Tibial artery (tissue), 4 donors: ENCODE results near the gene PRLR.

Experiments
- DNase-seq, 2 donors: peaks; one replicate each; pipeline ENCODE4 v3.0.0-alpha.2; 2019
- H3K27ac ChIP-seq, 2 donors: fragments of 200-600 bp; sonication (generic) in 1 of 2; 1 replicate in 1 of 2; 2 replicates in 1 of 2; pipeline ENCODE4 v1.5.1; 2018 to 2019; ENCODE audit warnings: mild to moderate bottlenecking in 1 of 2
- H3K27me3 ChIP-seq, 2 donors: fragments of 200-600 bp; sonication (generic) in 1 of 2; one replicate each; pipeline versions ENCODE4 v1.5.1 to v1.6.0; 2016 to 2019
- H3K36me3 ChIP-seq, 3 donors: fragments of 200-600 bp; sonication (generic) in 2 of 3; one replicate each; pipeline ENCODE4 v1.5.1; 2016 to 2019; ENCODE audit warnings: mild to moderate bottlenecking in 2 of 3
- H3K4me1 ChIP-seq, 4 donors: fragments of 200-600 bp; sonication (generic) in 2 of 4; 1 replicate in 3 of 4; 2 replicates in 1 of 4; pipeline ENCODE4 v1.5.1; 2016 to 2019
- H3K4me3 ChIP-seq, 2 donors: fragments of 200-600 bp; sonication (generic) in 1 of 2; 1 replicate in 1 of 2; 2 replicates in 1 of 2; pipeline ENCODE4 v1.5.1; 2018 to 2019; ENCODE audit warnings: mild to moderate bottlenecking in 2 of 2
- H3K9me3 ChIP-seq, 3 donors: fragments of 200-600 bp; sonication (generic) in 1 of 3; one replicate each; pipeline ENCODE4 v1.5.1; 2016 to 2019
- intact Hi-C: fragments of 100-400 bp; cut with DNase I; formaldehyde crosslinking; loops from one replicate; pipeline ENCODE4 v1.15.0; 2023; ENCODE audit warnings: low total_unique reads
- TF ChIP-seq, protein P1 (sequence below), 2 experiments: fragments of 200-600 bp in 1 of 2; fragments of 450-650 bp in 1 of 2; IDR thresholded peaks; one replicate each; pipeline ENCODE4 v1.5.1; 2017 to 2019; ENCODE audit warnings: antibody characterized with exemption in 2 of 2, mild to moderate bottlenecking in 1 of 2, moderate library complexity in 1 of 2

Gene PRLR

DNA sequence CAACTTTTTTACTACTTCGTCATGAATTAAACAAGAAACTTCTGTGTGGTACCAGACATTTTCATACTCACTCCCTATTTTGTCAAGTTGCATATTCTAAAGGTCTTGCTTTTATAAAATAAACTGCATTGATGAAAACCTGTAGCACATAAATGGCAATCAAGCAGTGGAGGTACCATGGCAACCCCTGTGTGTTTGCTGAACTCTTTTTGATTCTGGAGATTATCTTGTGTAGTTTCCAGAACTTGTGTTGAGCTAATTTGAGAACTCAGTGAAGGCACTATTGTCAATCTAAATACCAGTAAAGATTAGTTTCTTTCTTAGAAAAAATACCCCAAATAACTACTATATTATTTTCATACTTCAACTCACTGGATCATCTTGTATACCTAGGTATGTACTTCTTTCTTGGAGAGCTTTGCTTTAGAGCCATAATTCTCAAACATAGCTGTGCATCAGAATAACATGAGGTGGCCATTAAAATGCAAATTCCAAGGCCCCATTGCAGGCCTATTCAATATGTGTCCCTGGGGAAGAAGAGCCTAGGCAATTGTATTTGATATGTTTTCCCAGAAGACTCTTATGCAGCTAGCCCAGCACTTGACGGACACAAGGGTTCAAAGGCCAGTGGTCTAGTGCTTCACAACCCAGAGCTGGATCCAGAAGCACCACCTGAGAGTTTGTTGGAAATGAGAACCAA, 9.8 kb upstream of the PRLR start:
- H3K4me3 ChIP-seq = no peak overlapping the region
- TF ChIP-seq, protein P1, sequence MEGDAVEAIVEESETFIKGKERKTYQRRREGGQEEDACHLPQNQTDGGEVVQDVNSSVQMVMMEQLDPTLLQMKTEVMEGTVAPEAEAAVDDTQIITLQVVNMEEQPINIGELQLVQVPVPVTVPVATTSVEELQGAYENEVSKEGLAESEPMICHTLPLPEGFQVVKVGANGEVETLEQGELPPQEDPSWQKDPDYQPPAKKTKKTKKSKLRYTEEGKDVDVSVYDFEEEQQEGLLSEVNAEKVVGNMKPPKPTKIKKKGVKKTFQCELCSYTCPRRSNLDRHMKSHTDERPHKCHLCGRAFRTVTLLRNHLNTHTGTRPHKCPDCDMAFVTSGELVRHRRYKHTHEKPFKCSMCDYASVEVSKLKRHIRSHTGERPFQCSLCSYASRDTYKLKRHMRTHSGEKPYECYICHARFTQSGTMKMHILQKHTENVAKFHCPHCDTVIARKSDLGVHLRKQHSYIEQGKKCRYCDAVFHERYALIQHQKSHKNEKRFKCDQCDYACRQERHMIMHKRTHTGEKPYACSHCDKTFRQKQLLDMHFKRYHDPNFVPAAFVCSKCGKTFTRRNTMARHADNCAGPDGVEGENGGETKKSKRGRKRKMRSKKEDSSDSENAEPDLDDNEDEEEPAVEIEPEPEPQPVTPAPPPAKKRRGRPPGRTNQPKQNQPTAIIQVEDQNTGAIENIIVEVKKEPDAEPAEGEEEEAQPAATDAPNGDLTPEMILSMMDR (IDR thresholded peaks at IDR 0.05) = no peak
- no peaks in the 10 kb centered on the region for H3K4me1 ChIP-seq
- H3K27me3 ChIP-seq = no peaks in the 10 kb centered on the region
- H3K36me3 ChIP-seq = no peaks in the 10 kb centered on the region
- intact Hi-C loops = no loop called here
- no peak for DNase-seq
- H3K9me3 ChIP-seq = no peaks in the 10 kb centered on the region
- H3K27ac ChIP-seq = no peak overlapping the region

DNA sequence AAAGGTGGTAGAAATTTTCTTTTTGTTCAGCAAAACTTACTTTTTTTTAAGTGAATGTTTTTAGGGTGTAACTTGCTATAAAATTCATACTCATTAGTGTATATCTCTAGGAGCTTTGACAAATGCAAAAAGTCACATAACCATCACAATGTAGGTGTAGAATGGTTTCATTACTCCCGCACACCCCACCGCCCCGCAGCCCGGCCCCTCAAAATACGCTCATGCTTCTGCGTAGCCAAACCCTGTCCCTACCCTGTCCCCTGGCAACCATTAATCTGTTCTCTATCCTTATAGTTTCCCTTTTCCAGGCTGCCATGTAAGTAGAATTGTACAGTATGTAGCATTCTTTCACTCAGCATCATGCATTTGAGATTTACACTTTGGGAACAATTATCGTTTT, 9.2 kb upstream of the PRLR start:
- TF ChIP-seq, protein P1 (IDR thresholded peaks at IDR 0.05) = no peak

DNA sequence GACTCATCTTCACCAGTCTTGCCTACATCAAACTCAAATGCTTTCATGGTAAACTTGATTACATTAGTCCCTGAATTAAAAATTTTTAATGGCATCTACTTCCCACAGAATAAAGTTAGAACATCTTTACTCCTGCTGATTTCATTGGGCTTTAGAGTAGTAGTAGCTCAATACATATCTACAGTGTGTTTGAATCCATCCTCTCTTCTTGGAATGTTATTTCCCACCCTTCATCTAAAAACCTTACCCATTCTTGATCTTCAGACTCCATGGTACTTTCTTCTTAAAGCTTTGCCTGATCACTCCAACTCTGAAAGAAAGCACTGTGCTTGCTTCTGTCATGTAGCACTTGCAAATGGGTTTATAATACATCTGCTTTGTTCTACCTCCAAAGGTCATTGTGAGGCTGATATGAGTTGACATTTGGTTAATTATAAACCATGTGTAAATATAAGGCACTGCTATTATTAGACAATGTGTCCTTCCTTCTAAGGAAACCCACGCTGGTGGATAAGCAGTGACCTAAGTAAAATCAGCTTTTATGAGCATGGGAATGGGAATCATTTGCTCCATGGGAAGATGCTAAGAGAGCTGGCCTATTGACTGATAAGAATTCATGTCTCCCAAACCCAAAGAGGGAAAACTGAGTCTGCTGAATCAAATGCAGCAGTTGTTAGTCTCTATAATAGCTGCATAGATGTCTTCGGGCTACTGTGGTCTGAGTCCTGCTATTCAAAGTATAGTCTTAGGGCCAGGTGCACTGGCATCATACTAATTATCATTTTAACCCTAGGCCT, 7.5 kb upstream of the PRLR start:
- Histone ChIP-seq H3K27me3 (no peaks in the 10 kb centered on the region), H3K27ac (no peak overlapping the region), H3K9me3 (no peaks in the 10 kb centered on the region), H3K4me1 (no peaks in the 10 kb centered on the region), H3K4me3 (no peak overlapping the region), H3K36me3 (no peaks in the 10 kb centered on the region)
- intact Hi-C loops = no loop called here
- no peak for DNase-seq
- TF ChIP-seq, protein P1 (IDR thresholded peaks at IDR 0.05) = no peak

More for the DNA sequence above, 9.2 kb upstream of the PRLR start:
- no peak overlapping the region for H3K27ac ChIP-seq
- H3K36me3 ChIP-seq = no peaks in the 10 kb centered on the region
- H3K4me1 ChIP-seq = no peaks in the 10 kb centered on the region
- no peaks in the 10 kb centered on the region for H3K9me3 ChIP-seq
- DNase-seq = no peak
- no peaks in the 10 kb centered on the region for H3K27me3 ChIP-seq
- intact Hi-C loops = no loop called here
- H3K4me3 ChIP-seq = no peak overlapping the region

GRCh38 chr5:35236770-35237169, 6.5 kb upstream of the PRLR start:
- H3K9me3 ChIP-seq = no peaks in the 10 kb centered on the region
- no peak overlapping the region for H3K27ac ChIP-seq
- DNase-seq = no peak
- no peak overlapping the region for H3K4me3 ChIP-seq
- no peaks in the 10 kb centered on the region for H3K4me1 ChIP-seq
- intact Hi-C loops = no loop called here
- no peaks in the 10 kb centered on the region for H3K36me3 ChIP-seq
- TF ChIP-seq, protein P1 (IDR thresholded peaks at IDR 0.05) = no peak
- H3K27me3 ChIP-seq = no peaks in the 10 kb centered on the region

DNA sequence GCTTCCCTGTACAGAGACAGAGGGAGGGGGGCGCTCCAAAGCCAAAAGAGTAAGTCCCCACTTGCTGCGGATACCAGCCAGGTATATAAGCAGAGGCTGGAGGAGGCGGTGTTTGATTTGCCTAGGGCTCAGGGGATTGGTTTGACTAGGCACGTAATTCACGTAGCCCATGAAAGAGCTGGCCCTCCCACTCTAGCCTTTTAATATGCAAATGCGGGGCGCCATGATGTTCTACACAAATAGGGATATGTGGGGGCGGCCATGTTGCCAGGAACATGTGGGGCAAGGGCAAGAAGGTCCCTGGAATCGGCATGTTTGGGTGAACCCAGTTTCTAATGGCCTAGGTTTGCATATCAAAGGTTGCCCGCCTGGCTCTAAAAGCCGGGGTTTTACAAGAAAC, 3.3 kb upstream of the PRLR start:
- Histone ChIP-seq H3K27me3 (peaks cover 0 to 6% of the 10 kb centered on the region in 2 donors), H3K36me3 (no peaks in the 10 kb centered on the region), H3K4me1 (peaks cover 0 to 19% (median 12%) of the 10 kb centered on the region in 4 donors), H3K4me3 (no peak overlapping the region), H3K27ac (no peak overlapping the region), H3K9me3 (no peaks in the 10 kb centered on the region)
- intact Hi-C loops = no loop called here
- DNase-seq = no peak
- TF ChIP-seq, protein P1 (IDR thresholded peaks at IDR 0.05) = no peak
